GM12892 (cell line): ENCODE results near the gene TM7SF3.

Source experiments
- POLR2A ChIP-seq: IDR thresholded peaks from 2 replicates; pipeline ENCODE4 v1.6.1; 2011; ENCODE audit warnings: low read depth, low read length, control low read depth
- POLR2AphosphoS5 ChIP-seq: IDR thresholded peaks from 2 replicates; pipeline ENCODE4 v1.6.1; 2011; ENCODE audit warnings: low read depth, low read length, control low read depth
- TAF1 ChIP-seq: IDR thresholded peaks from 2 replicates; pipeline ENCODE4 v1.6.1; 2011; ENCODE audit warnings: low read depth, mild to moderate bottlenecking, control low read depth, low read length, borderline replicate concordance

- TF ChIP-seq TAF1: no peak
- TF ChIP-seq POLR2A: no peak
- no peak for TF ChIP-seq POLR2AphosphoS5
Observed at GRCh38 chr12:27031531-27031930, 17.3 kb upstream of the TM7SF3 start.
